ENCODE measurements around the gene MSRB3. TPM values are rescaled to one million over a fixed set of nuclear protein-coding genes. Genes with fewer than 3 reads are reported as not detected.

MSRB3 gene
- polyA plus RNA-seq, 1 of the 3 experiments (the other 2 are of a cell fraction), result 24.3 TPM

GRCh38 chr12:65300097-65300496 lies 21.6 kb downstream of the MSRB3 start (continued):
- TF ChIP-seq USF2 (IDR thresholded peaks at IDR 0.05; ENCODE audit: borderline replicate concordance, low read depth, low read length), result no peak
- no peak for TF ChIP-seq ZBTB33 (IDR thresholded peaks at IDR 0.05; ENCODE audit: borderline replicate concordance, low read depth)
- TF ChIP-seq RXRA (IDR thresholded peaks at IDR 0.05; ENCODE audit: borderline replicate concordance, low read depth), result no peak
- no peak for TF ChIP-seq TEAD4 (IDR thresholded peaks at IDR 0.05; ENCODE audit: borderline replicate concordance, insufficient read depth)
- TF ChIP-seq TAF1 (IDR thresholded peaks at IDR 0.05; ENCODE audit: borderline replicate concordance, low read depth, low read length), result no peak
- no peak for TF ChIP-seq RAD21 (IDR thresholded peaks at IDR 0.05; ENCODE audit: low read length)

- no peak overlapping the region for H3K4me3 ChIP-seq (ENCODE audit: low read depth in 2 of 2, low read length in 1 of 2)
- no peaks in the 10 kb centered on the region for H3K9me3 ChIP-seq
- no peak overlapping the region for H3K9ac ChIP-seq
- H3K9me2 ChIP-seq, result no peaks in the 10 kb centered on the region
- H3K36me3 ChIP-seq (replicated peaks in 1 of 2; ENCODE audit: control insufficient read depth in 1 of 2, insufficient read depth in 2 of 2, low read length in 1 of 2), result peaks cover 0 to 11% of the 10 kb centered on the region in 2 experiments
- H3K4me2 ChIP-seq, result no peak overlapping the region
- H3K27ac ChIP-seq (ENCODE audit: low read depth in 2 of 2, low read length in 1 of 2), result no peak overlapping the region
- POLR2A ChIA-PET, result no interaction called here
- CTCF ChIA-PET, result interaction anchor here (0.6 to 3.1 kb wide), 4 partner anchors 10 to 1324 kb away, joined by 3 to 8 read pairs (median 4); no protein-coding TSS in a partner anchor
- TF ChIP-seq MAX (IDR thresholded peaks at IDR 0.05; ENCODE audit: low read depth) (peak; percentile 57; the same call in 1 of the 2 replicates), RCOR1 (IDR thresholded peaks at IDR 0.05; ENCODE audit: low read length) (no peak), GATA2 (CRISPR knock-in tag; IDR thresholded peaks at IDR 0.05) (no peak), USF1 (IDR thresholded peaks at IDR 0.05; ENCODE audit: borderline replicate concordance, low read depth) (peak; percentile 45; the same call in 1 of the 2 replicates), MXI1 (IDR thresholded peaks at IDR 0.05; ENCODE audit: low read depth, low read length) (no peak), CTCF (IDR thresholded peaks at IDR 0.05) (peak; percentile 52)
- no peaks in the 10 kb centered on the region; the same call in 1 of the 2 replicates for H4K20me1 ChIP-seq (ENCODE audit: insufficient read depth)
- 39% methylated on average over 3 of the region's 3 CpGs for whole genome bisulfite sequencing (ENCODE audit: low lambda C conversion rate)
- no peaks in the 10 kb centered on the region for H3K27me3 ChIP-seq (ENCODE audit: insufficient read depth)
- no peak for DNase-seq
- H3K4me1 ChIP-seq (ENCODE audit: control insufficient read depth in 1 of 2, insufficient read depth in 2 of 2, low read depth in 1 of 2, low read length in 1 of 2), result peaks cover 3 to 5% of the 10 kb centered on the region in 2 experiments; a peak in 2 of 4 replicates
- H2AFZ ChIP-seq (ENCODE audit: low read depth), result no peak overlapping the region
- H3F3A ChIP-seq (replicated peaks; ENCODE audit: insufficient read depth), result peaks cover 2% of the 10 kb centered on the region
- peaks cover 94% of the 10 kb centered on the region for H3K79me2 ChIP-seq (ENCODE audit: insufficient read depth)
These were observed 22.3 kb downstream of the MSRB3 start for GRCh38 chr12:65300679-65301349.
